GM18951 (cell line): Measurements from ENCODE around the gene ZFHX2.

Experiments
- POLR2A ChIP-seq: IDR thresholded peaks from 4 replicates; pipeline ENCODE4 v1.6.1; 2011; ENCODE audit warnings: mild to moderate bottlenecking; ENCODE audit not compliant: insufficient read length, insufficient read depth; ENCODE audit errors: extremely low read depth
- in situ Hi-C: fragments of 300-500 bp; cut with MboI; formaldehyde crosslinking; loops from one replicate; pipeline ENCODE4 v1.12.0; 2022; ENCODE audit warnings: low sequenced_read_pairs, mixed read lengths, inconsistent platforms; ENCODE audit not compliant: unreplicated experiment

The ZFHX2 gene

GRCh38 chr14:23520899-23521533 lies 30.5 kb downstream of the ZFHX2 start:
- in situ Hi-C loops = no loop called here
- TF ChIP-seq POLR2A = no peak

- TF ChIP-seq POLR2A = no peak
- in situ Hi-C loops = no loop called here
Observed at GRCh38 chr14:23518709-23519108, 32.9 kb downstream of the ZFHX2 start.

- TF ChIP-seq POLR2A = no peak
- in situ Hi-C loops = no loop called here
Observed at GRCh38 chr14:23517650-23518326, 33.8 kb downstream of the ZFHX2 start.

- in situ Hi-C loops = no loop called here
- no peak for TF ChIP-seq POLR2A
Observed at GRCh38 chr14:23514644-23514957, 37.0 kb downstream of the ZFHX2 start.

GRCh38 chr14:23513818-23514643 lies 37.5 kb downstream of the ZFHX2 start:
- in situ Hi-C loops = no loop called here
- no peak for TF ChIP-seq POLR2A

- TF ChIP-seq POLR2A = no peak
- in situ Hi-C loops = no loop called here
Observed at GRCh38 chr14:23513005-23513817, 38.4 kb downstream of the ZFHX2 start.

- in situ Hi-C loops = no loop called here
- TF ChIP-seq POLR2A = no peak
Observed at GRCh38 chr14:23512156-23512555, 39.4 kb downstream of the ZFHX2 start.

- no peak for TF ChIP-seq POLR2A
- in situ Hi-C loops = no loop called here
Observed at GRCh38 chr14:23494223-23494622, 57.3 kb downstream of the ZFHX2 start.

- no peak for TF ChIP-seq POLR2A
- in situ Hi-C loops = no loop called here
Observed at GRCh38 chr14:23492618-23493272, 58.8 kb downstream of the ZFHX2 start.

- in situ Hi-C loops = no loop called here
- TF ChIP-seq POLR2A = no peak
Observed at GRCh38 chr14:23487216-23487615, 64.3 kb downstream of the ZFHX2 start.

GRCh38 chr14:23486036-23486435 lies 65.5 kb downstream of the ZFHX2 start:
- in situ Hi-C loops = no loop called here
- no peak for TF ChIP-seq POLR2A

GRCh38 chr14:23485326-23485725 lies 66.2 kb downstream of the ZFHX2 start:
- TF ChIP-seq POLR2A = no peak

GRCh38 chr14:23483236-23483854 lies 68.2 kb downstream of the ZFHX2 start:
- TF ChIP-seq POLR2A = no peak
- in situ Hi-C loops = no loop called here

More at GRCh38 chr14:23485326-23485725, 66.2 kb downstream of the ZFHX2 start:
- in situ Hi-C loops = no loop called here

GRCh38 chr14:23482823-23483148 lies 68.8 kb downstream of the ZFHX2 start:
- in situ Hi-C loops = no loop called here
- no peak for TF ChIP-seq POLR2A
